Activated CD4-positive, CD25-positive, alpha-beta regulatory T cell treated with anti-CD3 and anti-CD28 coated beads, Interleukin-2, amount 50 U/mL, for 16 hours (primary cell): ENCODE data around the gene VPS4A.
"Not testable (repeated sequence)": the region's sequence is repeated elsewhere in the genome, so short reads cannot be mapped to it uniquely, and the experiment has no call there.

Experiments
- DNase-seq: peaks from one replicate; pipeline ENCODE4 v3.0.0-alpha.2; 2020; ENCODE audit warnings: low read depth, low spot score

VPS4A gene

DNA sequence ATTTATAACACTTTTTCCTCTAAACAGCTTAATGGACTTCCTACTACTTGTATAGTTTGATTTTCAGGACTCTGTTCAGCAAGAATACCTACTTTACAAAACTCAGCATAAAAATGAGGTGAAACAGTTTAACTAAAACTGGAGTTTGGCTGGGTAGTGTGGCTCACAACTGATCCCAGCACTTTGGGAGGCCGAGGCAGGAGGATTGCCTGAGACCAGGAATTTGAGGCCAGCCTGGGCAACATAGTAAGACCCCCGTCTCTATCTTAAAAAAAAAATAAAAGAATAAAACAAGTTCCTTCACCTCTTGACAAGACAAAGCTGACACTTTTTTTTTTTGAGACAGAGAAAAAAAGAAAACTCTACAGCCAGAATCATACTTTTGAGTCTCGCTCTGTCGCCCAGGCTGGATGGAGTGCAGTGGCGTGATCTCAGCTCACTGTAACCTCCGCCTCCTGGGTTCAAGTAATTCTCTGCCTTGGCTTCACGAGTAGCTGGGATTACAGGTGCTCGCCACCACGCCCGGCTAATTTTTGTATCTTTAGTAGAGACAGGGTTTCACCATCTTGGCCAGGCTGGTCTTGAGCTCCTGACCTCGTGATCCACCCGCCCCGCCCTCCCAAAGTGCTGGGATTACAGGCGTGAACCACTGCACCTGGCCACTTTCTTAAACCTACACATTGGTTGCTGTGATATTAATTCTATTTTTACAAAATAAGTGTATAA lies 16.6 kb downstream of the VPS4A start:
- DNase-seq: no peak

DNA sequence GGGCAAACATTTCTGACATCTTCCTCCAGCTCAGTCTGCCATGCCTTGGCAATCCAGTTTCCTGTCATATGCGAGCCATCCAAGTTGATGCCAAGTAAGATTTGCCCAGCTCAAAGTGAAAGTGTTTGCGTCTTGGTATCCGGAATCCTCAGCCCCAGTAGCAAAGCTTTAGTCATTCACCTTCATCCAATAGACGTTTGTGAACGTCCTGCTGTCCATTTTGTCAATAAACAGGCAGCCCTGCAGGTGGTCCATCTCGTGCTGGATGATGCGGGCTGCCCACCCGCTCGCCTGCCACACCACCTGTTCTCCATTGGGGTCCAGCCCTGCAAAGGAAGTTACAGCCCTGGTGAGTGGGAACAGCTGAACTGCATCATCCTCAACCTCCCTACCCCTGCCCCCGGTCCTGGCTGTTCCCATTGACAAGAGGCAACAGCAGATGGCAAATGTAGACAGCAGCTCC lies 17.7 kb downstream of the VPS4A start:
- no peak for DNase-seq

DNA sequence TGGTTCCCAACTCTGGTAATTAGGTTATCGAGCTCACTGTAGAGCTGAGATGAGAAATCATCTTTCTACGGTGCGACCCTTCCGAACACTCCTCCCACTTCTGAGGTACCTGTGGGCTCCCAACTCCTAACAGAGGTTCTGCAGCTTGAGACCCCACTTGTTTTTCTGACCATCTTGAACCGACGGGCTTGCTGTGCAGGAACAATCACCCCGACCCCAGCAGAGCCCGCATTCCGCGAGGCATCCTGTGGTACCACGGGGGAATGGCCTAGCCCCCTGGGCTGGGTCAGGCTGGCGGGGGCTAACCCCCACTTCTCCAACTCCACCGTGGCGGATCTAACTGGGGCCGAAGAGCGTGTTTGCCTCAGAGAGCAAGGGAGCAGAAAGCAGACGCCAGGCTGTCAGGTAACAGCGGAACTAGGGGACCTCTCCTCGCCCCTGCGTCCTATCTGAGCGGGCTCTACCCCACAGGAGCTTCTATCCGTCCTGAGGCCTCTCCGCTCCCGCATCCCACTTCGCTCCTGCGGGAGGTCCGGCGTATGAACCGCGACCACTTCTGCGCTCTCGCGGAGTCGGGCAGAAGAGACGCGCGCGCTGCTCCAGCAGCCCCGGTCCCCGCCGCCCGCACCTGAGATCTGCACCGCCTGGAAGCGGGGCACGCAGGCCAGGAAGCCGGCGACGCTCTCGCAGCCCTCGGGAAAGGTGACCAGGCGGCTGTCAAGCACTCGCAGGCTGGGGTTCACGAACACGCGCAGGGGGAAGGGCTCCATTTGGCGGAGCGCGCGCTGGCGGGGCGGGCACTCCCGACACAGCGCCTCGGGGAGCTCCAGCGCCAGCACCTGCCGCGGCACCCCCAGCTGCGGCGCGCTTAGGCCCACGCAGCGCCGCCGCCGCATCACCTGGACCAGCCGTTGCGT lies 18.5 kb downstream of the VPS4A start:
- DNase-seq: no peak

GRCh38 chr16:69330286-69331109 lies 19.3 kb downstream of the VPS4A start, which contains the start of gene PDF:
Gene PDF, minus strand, starts transcription at chr16:69330588. Its CDS starts 18 bp downstream, at chr16:69330570.
- DNase-seq: peak; percentile 71

DNA sequence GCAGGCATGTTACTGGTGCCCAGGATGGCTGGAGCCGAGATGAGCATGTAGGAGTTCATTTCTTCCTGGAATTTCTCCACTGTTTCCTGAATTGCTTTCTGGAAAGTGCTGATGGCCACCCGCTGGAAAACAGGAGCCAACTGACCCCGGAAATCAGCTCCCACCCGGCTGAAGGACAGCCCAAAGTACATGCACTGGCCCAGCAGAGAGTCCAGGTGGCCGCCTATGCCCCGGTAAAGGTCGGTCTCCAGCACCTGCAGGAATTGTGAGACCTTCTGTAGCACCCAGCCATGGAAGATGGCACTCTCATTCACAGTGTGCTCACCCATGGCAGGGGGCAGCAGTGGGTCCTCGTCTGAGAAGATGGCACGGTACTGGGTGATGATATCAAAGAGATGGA lies 23.5 kb downstream of the VPS4A start:
- DNase-seq: no peak

DNA sequence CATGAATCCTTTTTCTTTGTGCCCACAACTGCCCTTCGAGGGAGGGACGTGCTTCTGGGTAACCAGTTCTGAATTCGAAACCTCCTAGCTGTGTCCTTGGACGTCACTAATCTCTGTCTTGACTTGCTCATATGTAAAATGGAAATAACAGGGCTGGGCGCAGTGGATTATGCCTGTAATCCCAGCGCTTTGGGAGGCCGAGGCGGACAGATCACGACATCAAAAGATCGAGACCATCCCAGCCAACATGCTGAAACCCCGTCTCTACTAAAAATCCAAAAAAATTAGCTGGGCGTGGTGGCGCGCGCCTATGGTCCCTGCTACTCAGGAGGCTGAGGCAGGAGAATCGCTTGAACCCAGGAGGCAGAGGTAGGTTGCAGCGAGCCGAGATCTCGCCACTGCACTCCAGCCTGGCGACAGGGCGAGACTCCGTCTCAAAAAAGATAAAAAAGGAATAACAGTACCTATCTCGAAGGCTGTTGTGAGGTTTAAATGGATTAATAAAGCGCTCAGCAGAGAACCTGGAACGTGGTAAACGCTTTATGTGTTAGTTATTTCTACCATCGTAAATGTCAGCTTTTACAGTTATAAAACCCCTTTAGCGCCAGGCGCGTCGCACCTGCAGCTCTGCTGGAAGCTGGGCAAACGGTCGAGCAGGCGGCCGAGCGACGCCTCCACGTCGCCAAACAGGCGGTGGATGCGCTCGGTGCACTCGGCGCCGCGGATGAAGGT lies 27.6 kb downstream of the VPS4A start:
- no peak for DNase-seq

- peak; percentile 83 for DNase-seq
Observed at GRCh38 chr16:69339289-69340094, 28.3 kb downstream of the VPS4A start, which contains the start of the genes COG8 and NIP7. Gene COG8, minus strand, starts transcription at chr16:69339564. Its CDS starts 12 bp downstream, at chr16:69339552. Gene NIP7, plus strand, starts transcription at chr16:69339772. Its CDS starts 58 bp downstream, at chr16:69339830.

- no peak for DNase-seq
Observed at GRCh38 chr16:69340095-69340644, 29.0 kb downstream of the VPS4A start.

DNA sequence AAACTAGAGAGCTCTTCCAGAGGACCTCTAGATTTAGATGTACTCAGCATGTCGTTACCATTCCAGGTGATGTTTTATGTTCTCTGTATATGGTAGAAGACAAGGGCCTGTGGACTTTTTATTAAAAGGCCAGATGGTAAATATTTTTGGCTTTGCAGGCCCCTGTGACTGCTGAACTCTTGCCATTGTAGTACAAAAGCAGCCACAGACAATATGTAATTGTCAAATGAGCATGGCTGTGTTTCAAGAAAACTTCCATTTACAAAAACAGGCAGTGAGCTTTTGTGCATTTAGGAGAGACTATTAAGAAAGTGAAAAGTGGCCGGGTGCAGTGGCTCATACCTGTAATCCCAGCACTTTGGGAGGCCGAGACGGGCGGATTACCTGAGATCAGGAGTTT lies 33.0 kb downstream of the VPS4A start:
- DNase-seq: no peak

DNA sequence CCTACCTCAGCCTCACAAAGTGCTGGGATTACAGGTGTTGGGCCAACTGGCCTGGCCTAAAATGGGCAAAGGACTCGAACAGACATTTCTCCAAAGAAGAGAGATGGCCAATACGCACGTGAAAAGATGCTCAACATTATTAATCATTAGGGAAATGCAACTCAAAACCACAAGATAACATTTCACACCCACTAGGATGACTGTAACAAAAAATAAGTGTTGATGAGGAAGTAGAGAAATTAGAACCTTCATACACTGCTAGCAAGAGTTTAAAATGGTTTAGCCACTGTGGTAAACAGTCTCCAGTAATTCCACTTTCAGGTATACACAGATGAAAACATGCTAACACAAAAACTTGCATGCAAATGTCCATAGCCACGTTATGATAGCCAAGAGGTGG lies 34.8 kb downstream of the VPS4A start:
- no peak for DNase-seq

GRCh38 chr16:69346683-69347082 lies 35.5 kb downstream of the VPS4A start:
- no peak for DNase-seq

- no peak for DNase-seq
Observed at GRCh38 chr16:69348222-69348621, 37.1 kb downstream of the VPS4A start.

DNA sequence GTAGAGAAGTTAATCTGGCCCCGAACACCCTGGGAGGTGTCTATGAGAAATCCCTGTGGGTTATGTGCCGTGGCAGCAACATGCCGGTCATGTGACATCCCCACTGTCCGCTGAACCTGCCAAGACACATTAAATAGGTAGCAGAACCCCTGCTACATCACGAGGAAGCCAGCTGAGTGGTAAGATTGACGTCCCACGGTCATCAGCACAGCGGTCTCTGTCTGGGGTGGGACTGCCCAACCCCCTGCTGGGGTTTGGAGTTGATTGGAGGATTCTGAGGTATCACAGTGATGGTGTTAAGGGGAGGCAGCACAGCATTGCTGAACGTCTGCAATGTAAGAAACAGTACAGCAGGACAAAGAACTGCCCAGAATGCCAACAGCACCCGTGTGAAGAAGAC lies 38.4 kb downstream of the VPS4A start:
- no peak for DNase-seq

DNA sequence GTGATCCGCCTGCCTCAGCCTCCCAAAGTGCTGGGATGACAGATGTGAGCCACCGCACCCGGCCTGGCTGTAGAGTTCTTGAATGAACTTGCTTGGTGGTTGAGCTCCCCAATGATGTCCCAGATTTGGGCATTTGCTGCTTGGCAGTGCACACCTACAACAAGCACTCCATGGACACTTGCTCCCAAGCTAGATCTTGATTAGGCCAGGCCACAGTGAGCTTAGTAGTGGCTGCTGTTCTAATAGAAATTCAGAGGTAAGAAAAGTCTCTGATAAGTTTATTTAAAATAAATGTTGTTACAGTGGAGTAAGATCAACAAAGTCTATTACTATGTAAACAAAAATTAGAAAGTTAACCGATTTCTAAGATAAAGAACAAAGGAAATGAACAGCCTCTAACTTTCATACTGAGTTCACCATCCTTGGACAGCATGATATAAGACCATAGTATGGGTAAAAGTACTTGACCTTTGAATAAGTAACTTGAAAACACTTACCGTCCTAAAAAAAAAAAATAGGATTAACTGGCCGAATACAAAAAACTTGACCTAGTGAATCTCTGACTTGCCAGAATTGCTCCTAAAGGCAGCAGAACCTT lies 39.5 kb downstream of the VPS4A start:
- no peak for DNase-seq

GRCh38 chr16:69351309-69352027 lies 40.3 kb downstream of the VPS4A start, which contains the start of gene TMED6:
Gene TMED6, minus strand, starts transcription at chr16:69351786. Its CDS starts 33 bp downstream, at chr16:69351753.
- DNase-seq: no peak

GRCh38 chr16:69360070-69360469 lies 48.9 kb downstream of the VPS4A start:
- DNase-seq: not testable (repeated sequence)

GRCh38 chr16:69363281-69363717 lies 52.1 kb downstream of the VPS4A start:
- DNase-seq: no peak

DNA sequence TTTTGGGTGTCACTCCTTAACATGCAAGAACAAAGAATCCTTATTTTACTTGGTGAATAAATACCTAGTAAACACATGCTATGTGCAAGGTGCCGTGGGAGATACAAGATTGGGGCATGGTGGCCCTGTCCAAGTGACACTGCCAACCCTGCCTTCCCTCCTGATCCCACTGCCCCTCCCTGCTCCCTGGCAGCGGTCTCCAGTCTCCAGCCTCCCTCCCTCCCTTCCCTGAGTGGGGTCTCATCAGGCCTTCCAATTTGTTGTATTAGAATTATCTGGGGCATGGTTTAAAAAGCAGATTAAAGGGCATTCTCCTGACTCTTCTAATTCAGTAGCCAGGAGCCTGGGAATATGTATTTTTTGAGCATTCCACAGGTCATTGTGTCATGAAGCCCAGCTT lies 52.9 kb downstream of the VPS4A start:
- DNase-seq: no peak
